IMR-90 (cell line): ENCODE measurements around the gene TRIM28. TPM values are rescaled to one million over a fixed set of nuclear protein-coding genes. Genes with fewer than 3 reads are reported as not detected.

Experiments used
- ATAC-seq: fragments of 200-7000 bp; cut with Tn5 transposase; 2 replicates; pipeline ENCODE4 v1.9.1; 2020; ENCODE audit warnings: low read depth, mild to moderate bottlenecking, moderate library complexity
- BruUV-seq: library from RNA; stranded (reverse); fragments of 400-500 nt; replicated peaks from 2 replicates; lab custom pipeline; 2021; lab: Mats Ljungman, UMichigan
- CTCF ChIA-PET: fragments of 300-600 bp; formaldehyde crosslinking; extraction: SDS; loops from one replicate; lab custom pipeline; 2021; ENCODE audit warnings: antibody characterized with exemption; lab: Yijun Ruan, JAX
- POLR2A ChIA-PET: fragments of 300-600 bp; sonication (Branson Sonifier 250); formaldehyde crosslinking; loops from one replicate; lab custom pipeline; 2022; ENCODE audit warnings: antibody characterized with exemption; ENCODE audit not compliant: unreplicated experiment; lab: Charles Lee
- DNase-seq: peaks from one replicate; pipeline ENCODE4 v3.0.0; 2013
- H2AFZ ChIP-seq: replicated peaks from 2 replicates; pipeline ENCODE3; 2013; ENCODE audit warnings: low read length, mild to moderate bottlenecking; ENCODE audit not compliant: poor library complexity
- H2AK5ac ChIP-seq: 2 replicates; pipeline ENCODE4 v1.6.1; 2013; ENCODE audit warnings: low read depth, low read length, inconsistent platforms
- H2AK9ac ChIP-seq: replicated peaks from 2 replicates; pipeline ENCODE3; 2013; ENCODE audit warnings: mild to moderate bottlenecking, low read depth, low read length, moderate library complexity; ENCODE audit not compliant: poor library complexity
- H2BK120ac ChIP-seq: 2 replicates; pipeline ENCODE4 v1.6.1; 2013; ENCODE audit warnings: low read depth, low read length, inconsistent platforms
- H2BK15ac ChIP-seq: 3 replicates; pipeline ENCODE4 v1.6.1; 2013; ENCODE audit warnings: low read depth, low read length, inconsistent platforms
- H2BK20ac ChIP-seq: 2 replicates; pipeline ENCODE4 v1.6.1; 2013; ENCODE audit warnings: low read depth, mild to moderate bottlenecking, inconsistent platforms, low read length, moderate library complexity
- H2BK5ac ChIP-seq: 2 replicates; pipeline ENCODE4 v1.6.1; 2013; ENCODE audit warnings: mild to moderate bottlenecking, low read depth, low read length, inconsistent platforms; ENCODE audit not compliant: poor library complexity, severe bottlenecking
- H3K14ac ChIP-seq: replicated peaks from 2 replicates; pipeline ENCODE4 v1.6.1; 2013; ENCODE audit warnings: low read depth, low read length, inconsistent platforms
- H3K18ac ChIP-seq: 2 replicates; pipeline ENCODE4 v1.6.1; 2013; ENCODE audit warnings: low read depth, low read length, control low read depth
- H3K23ac ChIP-seq: 2 replicates; pipeline ENCODE4 v1.6.1; 2013; ENCODE audit warnings: low read depth, low read length, inconsistent platforms
- H3K27ac ChIP-seq: 2 replicates; pipeline ENCODE4 v1.5.1; 2013; ENCODE audit warnings: mild to moderate bottlenecking, control low read depth, low read length; ENCODE audit not compliant: insufficient read depth
- H3K27me3 ChIP-seq: 2 replicates; pipeline ENCODE4 v1.6.1; 2013; ENCODE audit warnings: low read length; ENCODE audit not compliant: control insufficient read depth, insufficient read depth
- H3K36me3 ChIP-seq: 2 replicates; pipeline ENCODE4 v1.6.1; 2013; ENCODE audit warnings: low read length, mixed read lengths; ENCODE audit not compliant: control insufficient read depth, insufficient read depth
- H3K4ac ChIP-seq: 2 replicates; pipeline ENCODE4 v1.6.1; 2013; ENCODE audit warnings: low read depth, low read length, inconsistent platforms
- H3K4me1 ChIP-seq: 2 replicates; pipeline ENCODE4 v1.6.1; 2013; ENCODE audit warnings: low read length, mixed read lengths; ENCODE audit not compliant: control insufficient read depth, insufficient read depth
- H3K4me2 ChIP-seq: 2 replicates; pipeline ENCODE4 v1.6.1; 2013; ENCODE audit warnings: low read depth, mild to moderate bottlenecking, control low read depth, low read length, moderate library complexity
- H3K4me3 ChIP-seq: 2 replicates; pipeline ENCODE4 v1.5.1; 2013; ENCODE audit warnings: low read depth, mild to moderate bottlenecking, control low read depth, low read length, moderate library complexity; ENCODE audit not compliant: insufficient read depth
- H3K56ac ChIP-seq: 2 replicates; pipeline ENCODE4 v1.6.1; 2013; ENCODE audit warnings: low read length, inconsistent platforms; ENCODE audit not compliant: insufficient read depth; ENCODE audit errors: extremely low read depth
- H3K79me1 ChIP-seq, 2 experiments: 2 replicates each; pipeline ENCODE4 v1.6.1; 2013; ENCODE audit warnings: low read length in 2 of 2, inconsistent platforms in 1 of 2, low read depth in 1 of 2
- H3K9ac ChIP-seq: 2 replicates; pipeline ENCODE4 v1.6.1; 2013; ENCODE audit warnings: low read depth, low read length, control low read depth
- H3K9me1 ChIP-seq: 2 replicates; pipeline ENCODE4 v1.6.1; 2013; ENCODE audit warnings: low read length, inconsistent platforms; ENCODE audit not compliant: insufficient read depth
- H3K9me3 ChIP-seq: 2 replicates; pipeline ENCODE4 v1.6.1; 2013; ENCODE audit warnings: low read length; ENCODE audit not compliant: control insufficient read depth, insufficient read depth
- H4K20me1 ChIP-seq: 2 replicates; pipeline ENCODE4 v1.6.1; 2013; ENCODE audit warnings: low read length, inconsistent platforms; ENCODE audit not compliant: insufficient read depth
- H4K5ac ChIP-seq: 2 replicates; pipeline ENCODE4 v1.6.1; 2013; ENCODE audit warnings: mild to moderate bottlenecking, low read depth, low read length, control low read depth
- H4K8ac ChIP-seq, 2 experiments: 2 replicates each; pipeline ENCODE4 v1.6.1; 2013; ENCODE audit warnings: low read depth in 2 of 2, low read length in 2 of 2, control low read depth in 1 of 2, inconsistent platforms in 1 of 2
- H4K91ac ChIP-seq: 2 replicates; pipeline ENCODE4 v1.6.1; 2013; ENCODE audit warnings: low read depth, low read length, inconsistent platforms; ENCODE audit not compliant: insufficient read depth
- MXI1 ChIP-seq: IDR thresholded peaks from 2 replicates; pipeline ENCODE4 v1.6.1; 2012; ENCODE audit warnings: low read depth, mild to moderate bottlenecking, low read length, moderate library complexity, borderline replicate concordance
- NFE2L2 ChIP-seq: fragments of 150-350 bp; IDR thresholded peaks from 2 replicates; pipeline ENCODE4 v1.6.1; 2016; ENCODE audit warnings: low read depth, mild to moderate bottlenecking, low read length
- RAD21 ChIP-seq: IDR thresholded peaks from 2 replicates; pipeline ENCODE4 v1.6.1; 2012; ENCODE audit warnings: low read length, improper control_type of control experiment
- WGBS, 2 experiments: methylation state at CpG; one replicate each; pipeline versions ENCODE4 v1.1.5 to v1.1.7; 2013; ENCODE audit warnings: missing lambda C conversion rate in 2 of 2; ENCODE audit not compliant: insufficient read length in 1 of 2; ENCODE audit errors: extremely low coverage in 2 of 2; 5-methylcytosine and 5-hydroxymethylcytosine counted together
- dilution Hi-C: fragments of 300-500 bp; cut with HindIII; formaldehyde crosslinking; loops from one replicate; pipeline ENCODE4 v1.14.3; 2018; ENCODE audit warnings: low sequenced_read_pairs; ENCODE audit not compliant: unreplicated experiment
- in situ Hi-C: fragments of 300-500 bp; cut with MboI; formaldehyde crosslinking; loops from 3 replicates; pipeline ENCODE4 v1.14.3; 2019; ENCODE audit warnings: low sequenced_read_pairs, inconsistent platforms, mixed read lengths
- intact Hi-C: fragments of 100-400 bp; cut with micrococcal nuclease; formaldehyde crosslinking; loops from 2 replicates; pipeline ENCODE4 v1.10.0; 2022
- polyA plus RNA-seq, 3 experiments: library from polyadenylated mRNA; depleted of rRNA; stranded (reverse); fragments of >200 nt; gene quantifications; 2 replicates each; pipeline ENCODE4 v1.2.3, GENCODE V29; 2012; ENCODE audit warnings: low replicate concordance in 1 of 3
- total RNA-seq: library from RNA; depleted of rRNA; stranded (reverse); fragments of >200 nt; gene quantifications from 2 replicates; pipeline ENCODE4 v1.2.3, GENCODE V29; 2012

TRIM28 gene
- total and polyA plus RNA-seq, 2 of the 4 experiments (the other 2 are of a cell fraction): 349 to 465 TPM

- Histone ChIP-seq H3K4me1 (peaks cover 22% of the 10 kb centered on the region), H3K23ac (no peak overlapping the region), H3K4me3 (no peak overlapping the region), H4K20me1 (peaks cover 21% of the 10 kb centered on the region), H3K79me1 (peaks cover 27 to 65% of the 10 kb centered on the region in 2 experiments), H3K9me3 (no peaks in the 10 kb centered on the region), H3K18ac (no peak overlapping the region), H3K4me2 (no peak overlapping the region), H3K56ac (no peak overlapping the region), H2BK120ac (no peak overlapping the region), H3K4ac (no peak overlapping the region), H3K14ac (no peak overlapping the region), H4K5ac (no peak overlapping the region), H2BK15ac (no peak overlapping the region), H4K91ac (no peak overlapping the region), H3K27ac (no peak overlapping the region), H3K9me1 (peaks cover 29% of the 10 kb centered on the region), H2BK5ac (no peak overlapping the region), H2AK5ac (no peak overlapping the region; the same call in 1 of the 2 replicates), H2AFZ (no peak overlapping the region), H3K27me3 (no peaks in the 10 kb centered on the region), H2AK9ac (peak overlapping the region; percentile 3), H3K9ac (no peak overlapping the region), H4K8ac (no peak overlapping the region), H2BK20ac (no peak overlapping the region), H3K36me3 (peaks cover 28% of the 10 kb centered on the region)
- TSS peak; percentile 59 for BruUV-seq
- no peak for ATAC-seq
- CTCF ChIA-PET: no interaction called here
- WGBS, 2 experiments: 100% methylated on average over 2 of the region's 16 CpGs; no CpG with 5 or more reads in 1 of the 2 experiments
- TF ChIP-seq NFE2L2: no peak
- no peak for TF ChIP-seq RAD21
- TF ChIP-seq MXI1: no peak
- POLR2A ChIA-PET: no interaction called here
- dilution Hi-C loops: no loop called here
- intact Hi-C loops: no loop called here
- in situ Hi-C loops: no loop called here
- DNase-seq: no peak
These were observed 12.2 kb downstream of the TRIM28 start for GRCh38 chr19:58555920-58556621.
